AG08395 (cell line): Measurements from ENCODE around the gene KIF20B.

ENCODE experiments used
- DNase-seq: peaks from one replicate; pipeline ENCODE4 v3.0.0; 2012; ENCODE audit warnings: mixed read lengths, low spot score

Gene KIF20B, protein sequence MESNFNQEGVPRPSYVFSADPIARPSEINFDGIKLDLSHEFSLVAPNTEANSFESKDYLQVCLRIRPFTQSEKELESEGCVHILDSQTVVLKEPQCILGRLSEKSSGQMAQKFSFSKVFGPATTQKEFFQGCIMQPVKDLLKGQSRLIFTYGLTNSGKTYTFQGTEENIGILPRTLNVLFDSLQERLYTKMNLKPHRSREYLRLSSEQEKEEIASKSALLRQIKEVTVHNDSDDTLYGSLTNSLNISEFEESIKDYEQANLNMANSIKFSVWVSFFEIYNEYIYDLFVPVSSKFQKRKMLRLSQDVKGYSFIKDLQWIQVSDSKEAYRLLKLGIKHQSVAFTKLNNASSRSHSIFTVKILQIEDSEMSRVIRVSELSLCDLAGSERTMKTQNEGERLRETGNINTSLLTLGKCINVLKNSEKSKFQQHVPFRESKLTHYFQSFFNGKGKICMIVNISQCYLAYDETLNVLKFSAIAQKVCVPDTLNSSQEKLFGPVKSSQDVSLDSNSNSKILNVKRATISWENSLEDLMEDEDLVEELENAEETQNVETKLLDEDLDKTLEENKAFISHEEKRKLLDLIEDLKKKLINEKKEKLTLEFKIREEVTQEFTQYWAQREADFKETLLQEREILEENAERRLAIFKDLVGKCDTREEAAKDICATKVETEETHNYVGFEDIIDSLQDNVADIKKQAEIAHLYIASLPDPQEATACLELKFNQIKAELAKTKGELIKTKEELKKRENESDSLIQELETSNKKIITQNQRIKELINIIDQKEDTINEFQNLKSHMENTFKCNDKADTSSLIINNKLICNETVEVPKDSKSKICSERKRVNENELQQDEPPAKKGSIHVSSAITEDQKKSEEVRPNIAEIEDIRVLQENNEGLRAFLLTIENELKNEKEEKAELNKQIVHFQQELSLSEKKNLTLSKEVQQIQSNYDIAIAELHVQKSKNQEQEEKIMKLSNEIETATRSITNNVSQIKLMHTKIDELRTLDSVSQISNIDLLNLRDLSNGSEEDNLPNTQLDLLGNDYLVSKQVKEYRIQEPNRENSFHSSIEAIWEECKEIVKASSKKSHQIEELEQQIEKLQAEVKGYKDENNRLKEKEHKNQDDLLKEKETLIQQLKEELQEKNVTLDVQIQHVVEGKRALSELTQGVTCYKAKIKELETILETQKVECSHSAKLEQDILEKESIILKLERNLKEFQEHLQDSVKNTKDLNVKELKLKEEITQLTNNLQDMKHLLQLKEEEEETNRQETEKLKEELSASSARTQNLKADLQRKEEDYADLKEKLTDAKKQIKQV (N-terminal part only)

GRCh38 chr10:89701242-89702120 is at the start of gene KIF20B:
Gene KIF20B (plus strand): TSS chr10:89701590. CDS start chr10:89705295, 3,705 bp downstream.
- DNase-seq = peak; percentile 98

DNA sequence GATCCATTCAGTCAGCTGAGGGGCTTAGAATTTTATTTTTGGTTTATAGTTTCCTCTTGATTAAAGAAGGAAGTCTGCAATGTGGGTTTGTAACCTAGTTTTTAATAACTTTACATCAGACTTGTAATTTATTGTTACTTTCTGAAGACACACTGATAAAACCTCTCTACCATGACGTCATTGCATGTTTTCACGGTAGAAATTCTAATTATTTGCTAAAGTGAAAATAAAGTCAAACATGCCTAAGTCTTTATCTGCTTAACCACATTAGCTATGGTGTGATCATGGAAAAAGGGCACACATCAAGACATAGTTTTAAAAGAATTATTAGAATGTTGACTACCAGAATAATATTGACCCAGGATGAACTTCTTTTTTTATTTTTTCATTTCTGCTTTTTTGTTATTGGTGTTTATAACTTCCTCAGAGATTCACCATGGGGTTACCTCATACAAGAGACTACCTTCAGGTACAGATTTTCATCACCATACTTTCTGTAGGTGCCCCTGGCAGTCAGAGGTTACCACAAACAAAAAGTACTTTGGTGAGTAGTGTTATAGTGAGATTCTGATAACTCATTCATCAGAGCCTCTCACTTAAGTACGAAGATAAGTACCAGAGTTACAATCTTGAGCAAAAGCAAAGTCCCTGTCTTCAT is 49.3 kb upstream of the KIF20B start:
- DNase-seq = no peak

GRCh38 chr10:89652806-89653370 is 48.5 kb upstream of the KIF20B start:
- no peak for DNase-seq

DNA sequence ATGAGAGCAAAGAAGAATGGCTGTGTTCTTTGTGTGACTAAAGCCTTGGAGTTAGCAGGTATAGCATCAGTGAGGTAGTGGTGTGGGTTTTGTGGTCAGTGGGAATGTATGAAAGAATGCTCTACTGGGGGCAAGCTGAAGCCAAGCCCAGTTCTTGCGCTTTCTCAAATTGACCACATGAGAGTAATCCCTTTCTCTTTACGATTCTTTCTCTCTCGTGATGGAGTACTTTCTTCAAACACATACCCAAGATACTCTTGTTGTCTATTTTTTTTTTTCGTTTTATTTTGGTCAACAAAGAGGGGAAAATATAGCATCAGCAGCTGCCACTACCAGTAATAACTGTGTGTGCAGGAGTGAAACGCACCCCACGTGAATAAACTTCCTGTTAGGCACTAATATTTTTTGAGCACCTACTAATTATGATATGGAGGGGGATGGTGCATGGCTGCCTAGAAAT is 48.0 kb upstream of the KIF20B start:
- DNase-seq = no peak

DNA sequence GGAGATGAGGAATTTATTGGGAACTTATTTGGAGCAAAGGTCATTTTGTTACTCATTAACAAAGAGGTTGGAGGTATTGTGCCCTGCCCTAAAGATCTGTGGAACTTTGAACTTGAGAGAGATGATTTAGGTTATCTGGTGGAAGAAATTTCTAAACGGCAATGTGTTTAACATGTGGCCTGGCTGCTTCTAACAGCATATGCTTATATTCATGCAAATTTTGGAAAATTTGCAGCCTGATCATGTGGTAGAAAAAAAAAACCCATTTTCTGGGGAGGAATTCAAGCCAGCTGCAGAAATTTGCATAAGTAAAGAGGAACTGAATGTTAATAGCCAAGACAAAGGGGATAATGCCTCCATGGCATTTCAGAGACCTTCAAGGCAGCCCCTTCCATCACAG is 45.7 kb upstream of the KIF20B start:
- DNase-seq = no peak

- DNase-seq = no peak
These were observed 44.1 kb upstream of the KIF20B start for GRCh38 chr10:89657302-89657701.

- DNase-seq = peak; percentile 85
These were observed 42.0 kb upstream of the KIF20B start for GRCh38 chr10:89659143-89660131.

DNA sequence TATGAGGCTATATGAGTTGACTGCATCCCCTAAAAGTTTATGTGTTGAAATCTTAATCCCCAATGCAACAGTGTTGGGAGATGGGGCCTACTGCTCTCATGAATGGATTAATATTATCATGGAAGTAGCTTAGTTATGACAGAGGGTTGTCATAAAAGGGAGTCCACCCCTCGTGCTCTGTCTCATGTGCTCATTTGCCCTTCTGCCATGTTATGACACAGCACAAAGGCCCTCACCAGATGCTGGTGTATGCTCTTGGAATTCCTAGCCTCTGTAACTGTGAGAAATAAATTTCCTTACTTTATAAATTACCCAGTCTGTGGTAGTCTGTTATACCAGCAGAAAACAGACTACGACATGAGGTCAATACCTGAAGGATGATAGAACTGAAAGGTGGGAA is 38.8 kb upstream of the KIF20B start:
- DNase-seq = no peak

DNA sequence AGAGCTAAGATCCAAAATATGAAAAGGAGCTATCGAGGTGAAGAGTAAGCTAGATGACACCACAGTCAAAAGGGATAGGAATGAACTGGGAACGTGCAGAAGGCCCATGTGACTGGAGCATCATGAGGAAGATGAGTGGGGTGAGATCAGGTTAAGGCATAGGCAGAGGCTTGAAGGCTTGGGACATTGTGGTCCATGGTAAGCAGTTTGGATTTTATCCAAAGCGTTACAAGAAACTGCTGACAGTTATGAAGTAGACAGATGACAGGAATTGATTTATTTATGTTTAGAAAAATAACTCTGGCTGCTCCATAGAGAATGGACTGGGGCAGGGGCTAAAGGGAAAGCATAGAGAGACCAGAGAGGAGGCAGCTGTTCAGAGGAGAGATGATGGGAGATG is 38.2 kb upstream of the KIF20B start:
- DNase-seq = no peak

GRCh38 chr10:89664203-89664602 is 37.2 kb upstream of the KIF20B start:
- no peak for DNase-seq

- no peak for DNase-seq
These were observed 36.1 kb upstream of the KIF20B start for GRCh38 chr10:89665302-89665701.

DNA sequence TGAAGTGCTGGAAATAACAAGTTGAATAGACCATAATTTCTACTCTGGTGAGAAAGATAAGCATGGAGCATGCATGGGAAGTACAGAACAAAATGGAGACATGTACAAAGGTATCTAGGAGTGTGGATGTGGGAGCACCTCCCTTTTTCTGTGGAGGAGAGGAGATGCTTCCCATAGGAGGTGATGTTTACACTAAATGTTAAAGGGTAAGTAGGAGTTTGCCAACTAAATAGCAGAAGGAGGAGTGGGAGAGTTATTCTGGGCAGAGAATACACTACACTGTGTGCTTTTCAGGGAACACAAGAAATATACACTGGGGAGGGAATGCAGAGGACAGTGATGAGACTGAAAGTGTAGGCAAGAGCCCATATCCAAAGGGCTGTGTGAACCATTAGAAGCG is 35.3 kb upstream of the KIF20B start:
- DNase-seq = no peak

DNA sequence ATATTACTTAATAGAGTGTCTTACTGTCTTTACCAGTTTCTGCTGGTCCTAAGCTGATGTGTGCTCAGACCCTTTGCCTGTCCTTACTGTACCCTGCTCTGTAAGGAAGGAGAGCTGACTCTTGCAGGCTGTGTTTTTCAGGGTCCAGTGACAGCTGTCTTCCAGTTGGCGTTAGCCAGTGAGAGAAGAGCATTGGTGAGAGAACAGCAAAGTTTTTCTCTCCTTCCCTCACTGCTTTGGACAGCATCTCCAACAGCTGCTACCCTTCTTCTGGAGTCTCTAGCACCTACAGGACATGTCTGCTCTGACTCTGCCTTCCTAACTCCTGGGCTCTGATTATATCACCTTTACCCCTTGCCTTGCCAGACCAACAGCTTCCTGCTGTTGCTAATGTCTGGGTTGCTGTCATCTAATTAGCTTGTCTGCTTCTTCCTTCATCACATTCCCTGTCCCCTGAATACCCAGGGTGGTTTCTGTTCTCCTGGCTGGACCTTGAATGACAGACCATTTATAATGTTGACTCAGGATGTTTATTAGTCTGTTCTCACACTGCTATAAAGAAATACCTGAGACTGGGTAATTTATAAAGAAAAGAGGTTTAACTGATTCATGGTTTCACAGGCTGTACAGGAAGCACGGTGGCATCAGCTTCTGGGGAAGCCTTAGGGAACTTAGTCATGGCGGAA is 32.9 kb upstream of the KIF20B start:
- no peak for DNase-seq

- DNase-seq = no peak
These were observed 31.4 kb upstream of the KIF20B start for GRCh38 chr10:89669985-89670384.

GRCh38 chr10:89670926-89671325 is 30.5 kb upstream of the KIF20B start:
- DNase-seq = peak; percentile 14

DNA sequence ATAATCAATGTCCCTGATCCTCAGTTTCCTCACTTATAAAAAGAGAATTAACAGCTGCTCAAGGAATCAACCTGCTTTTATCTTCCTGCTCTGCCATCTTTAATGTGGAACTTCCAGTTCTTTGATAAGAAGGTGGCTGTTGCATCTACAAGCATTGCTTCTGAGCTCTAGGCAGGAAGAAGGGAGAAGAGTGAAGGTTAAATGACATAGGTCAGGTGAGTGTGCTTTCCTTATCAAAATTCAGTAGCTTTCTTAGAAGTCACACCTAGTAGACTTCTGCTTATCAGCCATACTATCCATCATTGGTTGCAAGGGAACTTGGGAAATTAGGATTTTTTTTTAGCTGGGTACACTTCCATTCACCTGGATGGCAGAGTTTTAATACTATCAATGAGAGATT is 24.0 kb upstream of the KIF20B start:
- DNase-seq = no peak

DNA sequence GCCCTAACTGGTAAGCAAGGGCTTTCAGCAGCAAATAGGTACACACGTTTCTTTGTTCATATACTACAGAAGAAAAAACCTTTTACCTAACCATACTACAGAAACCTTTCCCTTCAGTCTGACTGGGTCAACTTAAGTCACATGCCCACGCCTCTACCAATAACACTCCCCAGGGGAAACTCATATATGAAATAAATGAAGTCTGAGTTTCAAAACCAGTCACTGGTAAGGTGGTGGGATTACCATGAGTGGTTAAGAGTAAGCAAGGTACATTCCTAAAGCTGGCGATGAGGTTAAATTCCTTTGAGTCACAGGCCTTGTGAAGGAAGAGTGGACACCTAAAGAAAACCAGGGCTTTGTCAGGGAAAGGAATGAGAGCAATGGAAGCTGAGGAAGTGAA is 21.4 kb upstream of the KIF20B start:
- DNase-seq = no peak

DNA sequence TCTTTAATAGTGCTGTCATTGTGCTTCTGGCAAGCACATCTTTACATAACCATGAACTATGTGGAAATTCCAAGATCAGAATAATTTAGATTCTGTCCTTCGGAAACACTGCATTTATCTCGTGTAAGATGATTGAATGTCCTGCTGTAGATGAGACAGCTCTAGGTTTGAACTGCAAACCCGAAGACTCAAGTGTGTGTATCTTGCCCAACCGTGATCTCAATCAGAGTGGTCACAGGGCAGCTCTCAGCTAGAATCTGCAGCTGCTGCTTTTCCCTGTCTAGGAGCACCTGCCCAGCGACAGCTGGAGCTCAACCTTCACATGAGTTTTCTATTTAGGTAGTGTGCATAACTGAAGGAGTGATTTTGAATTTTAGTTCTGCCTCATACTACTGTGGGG is 17.5 kb upstream of the KIF20B start:
- DNase-seq = no peak
